Measurements from ENCODE around the gene RDX. TPM values are rescaled to one million over a fixed set of nuclear protein-coding genes. Genes with fewer than 3 reads are reported as not detected.
A peak's percentile ranks its signal among the peaks of the same experiment; 100 is the strongest.

RDX gene
- total and polyA plus RNA-seq, 2 donors from 2014 or later: 28.0 to 97.3 TPM

- intact Hi-C loops (cut with DNase I): loop anchor here (10.0 kb wide), 1 partner anchor 175 kb away; no protein-coding TSS in a partner anchor
- no peaks in the 10 kb centered on the region for H3K27me3 ChIP-seq (ENCODE audit: control insufficient read depth, insufficient read depth, low read length)
- DNase-seq (no peak), FAIRE-seq (no peak)
- no peak overlapping the region for H3K4me3 ChIP-seq (ENCODE audit: low read length in 3 of 3)
- H3K27ac ChIP-seq (ENCODE audit: low read depth in 2 of 2, low read length in 2 of 2): peak overlapping the region in 1 of 2 donors; percentile 13
- H3K9me3 ChIP-seq (ENCODE audit: control insufficient read depth in 2 of 3, insufficient read depth in 1 of 3, low read length in 3 of 3): no peaks in the 10 kb centered on the region
- H3K36me3 ChIP-seq (ENCODE audit: control insufficient read depth in 2 of 3, insufficient read depth in 3 of 3, low read length in 3 of 3): no peaks in the 10 kb centered on the region
- no peak for TF ChIP-seq CTCF (IDR thresholded peaks at IDR 0.05; ENCODE audit: borderline replicate concordance, extremely low read depth, insufficient read depth)
- H3K4me1 ChIP-seq (ENCODE audit: control insufficient read depth in 2 of 3, insufficient read depth in 2 of 3, low read depth in 1 of 3, low read length in 3 of 3): peaks cover 4 to 10% (median 9%) of the 10 kb centered on the region in 3 donors
- no peak overlapping the region for H3K9ac ChIP-seq (ENCODE audit: low read length in 3 of 3)
Observed at GRCh38 chr11:110199184-110199981, 97.0 kb downstream of the RDX start.

GRCh38 chr11:110198031-110198729, 98.2 kb downstream of the RDX start:
- Histone ChIP-seq H3K27ac (ENCODE audit: low read depth in 2 of 2, low read length in 2 of 2) (no peak overlapping the region), H3K36me3 (ENCODE audit: control insufficient read depth in 2 of 3, insufficient read depth in 3 of 3, low read length in 3 of 3) (no peaks in the 10 kb centered on the region), H3K9ac (ENCODE audit: low read length in 3 of 3) (no peak overlapping the region), H3K4me3 (ENCODE audit: low read length in 3 of 3) (no peak overlapping the region), H3K27me3 (ENCODE audit: control insufficient read depth, insufficient read depth, low read length) (no peaks in the 10 kb centered on the region), H3K9me3 (ENCODE audit: control insufficient read depth in 2 of 3, insufficient read depth in 1 of 3, low read length in 3 of 3) (no peaks in the 10 kb centered on the region), H3K4me1 (ENCODE audit: control insufficient read depth in 2 of 3, insufficient read depth in 2 of 3, low read depth in 1 of 3, low read length in 3 of 3) (peaks cover 4 to 10% (median 9%) of the 10 kb centered on the region in 3 donors)
- no peak for TF ChIP-seq CTCF (IDR thresholded peaks at IDR 0.05; ENCODE audit: borderline replicate concordance, extremely low read depth, insufficient read depth)
- DNase-seq: no peak
- no peak for FAIRE-seq
- intact Hi-C loops (cut with DNase I): loop anchor here (10.0 kb wide), 1 partner anchor 177 kb away; no protein-coding TSS in a partner anchor

GRCh38 chr11:110196884-110197420, 99.5 kb downstream of the RDX start:
- intact Hi-C loops (cut with DNase I): loop anchor here (10.0 kb wide), 1 partner anchor 178 kb away; no protein-coding TSS in a partner anchor
- Histone ChIP-seq H3K27me3 (ENCODE audit: control insufficient read depth, insufficient read depth, low read length) (no peaks in the 10 kb centered on the region), H3K27ac (ENCODE audit: low read depth in 2 of 2, low read length in 2 of 2) (peak overlapping the region; percentile 47 to 59), H3K9me3 (ENCODE audit: control insufficient read depth in 2 of 3, insufficient read depth in 1 of 3, low read length in 3 of 3) (no peaks in the 10 kb centered on the region), H3K9ac (ENCODE audit: low read length in 3 of 3) (no peak overlapping the region), H3K4me1 (ENCODE audit: control insufficient read depth in 2 of 3, insufficient read depth in 2 of 3, low read depth in 1 of 3, low read length in 3 of 3) (peaks cover 4 to 10% (median 9%) of the 10 kb centered on the region in 3 donors), H3K4me3 (ENCODE audit: low read length in 3 of 3) (no peak overlapping the region), H3K36me3 (ENCODE audit: control insufficient read depth in 2 of 3, insufficient read depth in 3 of 3, low read length in 3 of 3) (no peaks in the 10 kb centered on the region)
- FAIRE-seq (no peak), DNase-seq (no peak)
- TF ChIP-seq CTCF (IDR thresholded peaks at IDR 0.05; ENCODE audit: borderline replicate concordance, extremely low read depth, insufficient read depth): no peak

Data from kidney (tissue), 14 donors.